Activated T-cell treated with anti-CD3 and anti-CD28 coated beads for 48 hours (primary cell): Measurements from ENCODE around the gene ATP5PB.
A peak's percentile ranks its signal among the peaks of the same experiment; 100 is the strongest.

Source experiments
- DNase-seq: peaks from one replicate; pipeline ENCODE4 v3.0.0-alpha.2; 2020; ENCODE audit warnings: low read depth

The ATP5PB gene

DNA sequence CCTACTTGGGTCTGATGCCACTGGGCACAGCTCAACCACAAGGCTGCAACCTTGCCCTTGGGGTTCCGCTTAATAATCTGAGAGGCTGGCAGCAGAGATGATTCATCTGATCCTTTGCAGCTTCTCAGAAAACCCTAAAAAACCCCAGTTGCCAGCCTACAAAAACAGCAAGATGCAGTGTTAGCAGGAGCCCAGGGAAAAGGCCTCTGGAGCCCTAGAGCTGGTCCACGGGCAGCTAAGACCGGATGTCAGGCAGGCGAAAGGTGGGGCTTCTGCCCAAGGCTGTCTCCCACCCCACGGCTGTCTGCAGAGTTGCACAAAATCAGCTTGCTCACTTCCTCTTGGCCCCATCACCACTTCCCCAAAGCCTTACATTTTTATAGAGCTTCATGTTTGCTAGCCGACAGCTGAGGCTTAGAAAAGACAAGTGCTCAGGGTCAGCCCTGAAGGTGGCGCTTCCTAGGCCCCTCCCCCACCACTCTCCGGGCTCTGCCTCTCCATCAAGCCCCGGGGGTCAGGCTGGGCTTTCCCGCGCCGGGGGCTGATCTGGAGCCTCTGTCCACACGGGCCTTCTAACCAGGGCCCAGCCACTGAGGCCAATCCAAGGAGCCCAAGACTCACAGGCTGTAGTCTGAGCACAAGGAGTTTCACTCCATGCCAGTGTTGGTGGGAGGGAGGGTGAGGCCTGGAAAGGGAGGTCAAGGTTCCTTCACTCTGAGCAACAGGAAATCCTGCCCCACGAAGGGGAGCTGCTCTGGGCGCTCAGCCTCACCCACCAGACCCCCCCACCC lies 58.3 kb downstream of the ATP5PB start:
- DNase-seq: peak; percentile 51

DNA sequence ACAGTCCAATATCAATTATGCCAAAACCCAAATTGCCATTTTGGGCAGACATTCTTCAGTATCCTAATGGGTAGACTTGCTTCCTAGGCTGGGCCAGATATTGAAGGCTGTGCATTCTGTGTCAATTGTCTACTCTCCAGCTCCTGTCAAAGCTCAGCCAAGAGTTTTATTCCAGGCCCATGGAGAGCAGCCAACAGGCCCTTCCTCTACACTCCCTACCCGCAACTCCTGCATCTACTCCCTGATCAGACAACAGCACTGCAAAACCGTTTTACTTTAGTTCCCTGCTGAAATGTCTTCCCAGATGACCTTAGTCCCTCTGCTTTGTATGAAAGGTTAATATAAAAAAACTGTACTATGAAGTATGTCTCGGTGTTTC lies 60.7 kb downstream of the ATP5PB start:
- DNase-seq: no peak

DNA sequence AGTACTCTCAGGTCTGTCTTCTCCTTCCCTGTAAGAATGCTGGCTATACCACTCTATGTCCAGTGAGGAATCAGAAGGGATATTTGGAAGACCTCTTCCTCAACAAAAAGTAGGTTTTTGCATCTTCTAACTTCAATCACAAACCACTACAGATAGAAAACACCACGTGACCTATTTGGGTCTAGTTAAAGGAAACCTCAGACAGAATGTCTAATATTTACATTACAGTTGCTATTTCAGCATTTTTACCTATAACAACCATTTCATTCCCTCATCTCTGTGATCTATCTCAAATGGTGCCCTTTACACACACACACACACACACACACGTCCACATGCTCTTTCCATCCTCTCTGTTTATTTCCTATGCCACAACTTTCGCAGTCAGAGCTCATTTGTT lies 62.1 kb downstream of the ATP5PB start:
- DNase-seq: no peak
